HEK293 (cell line): ENCODE results near the gene BORCS6.

Experiments
- CTCF ChIA-PET: fragments of 350-600 bp; formaldehyde crosslinking; extraction: SDS; loops from one replicate; lab custom pipeline; 2021; ENCODE audit warnings: antibody characterized with exemption; lab: Yijun Ruan, JAX
- POLR2A ChIA-PET: fragments of 300-600 bp; formaldehyde crosslinking; extraction: SDS; loops from one replicate; lab custom pipeline; 2020; ENCODE audit warnings: antibody characterized with exemption, inconsistent platforms; lab: Yijun Ruan, JAX
- H3K27ac ChIP-seq: fragments of 200-500 bp; sonication (Bioruptor generic); 2 replicates; pipeline ENCODE4 v1.5.1; 2014; ENCODE audit warnings: low read depth, low read length, control low read depth, inconsistent platforms; ENCODE audit errors: extremely low read depth
- H3K36me3 ChIP-seq, 2 experiments: fragments of 200-500 bp in 1 of 2; sonication (Bioruptor generic) in 1 of 2; 1 replicate in 1 of 2; 2 replicates in 1 of 2; pipeline ENCODE4 v1.5.1; 2014 to 2017; ENCODE audit warnings: inconsistent platforms in 2 of 2, low read length in 2 of 2; ENCODE audit not compliant: control insufficient read depth in 2 of 2, insufficient read depth in 1 of 2
- H3K4me1 ChIP-seq: fragments of 200-500 bp; sonication (Bioruptor generic); 2 replicates; pipeline ENCODE4 v1.5.1; 2014; ENCODE audit warnings: mild to moderate bottlenecking, low read length, inconsistent platforms; ENCODE audit not compliant: control insufficient read depth, insufficient read depth
- H3K4me3 ChIP-seq: 2 replicates; pipeline ENCODE4 v1.5.1; 2011; ENCODE audit warnings: low read depth, mild to moderate bottlenecking, control low read depth, low read length, moderate library complexity
- H3K9me3 ChIP-seq: fragments of 200-500 bp; sonication (Bioruptor generic); 2 replicates; pipeline ENCODE4 v1.5.1; 2014; ENCODE audit warnings: low read depth, low read length, inconsistent platforms; ENCODE audit not compliant: control insufficient read depth, insufficient read depth
- GFI1B ChIP-seq: fragments of 450-650 bp; formaldehyde crosslinking; IDR thresholded peaks from 2 replicates; pipeline ENCODE4 v1.5.1; 2016; ENCODE audit warnings: missing biosample characterization, missing genetic modification characterization
- GLIS1 ChIP-seq: fragments of 450-650 bp; formaldehyde crosslinking; IDR thresholded peaks from 2 replicates; pipeline ENCODE4 v1.5.1; 2016; ENCODE audit warnings: missing biosample characterization, missing genetic modification characterization
- KLF8 ChIP-seq: fragments of 450-650 bp; formaldehyde crosslinking; IDR thresholded peaks from 2 replicates; pipeline ENCODE4 v1.5.1; 2016; ENCODE audit warnings: missing biosample characterization, missing genetic modification characterization
- KLF9 ChIP-seq: fragments of 450-650 bp; formaldehyde crosslinking; IDR thresholded peaks from 2 replicates; pipeline ENCODE4 v1.5.1; 2016; ENCODE audit warnings: missing biosample characterization, missing genetic modification characterization, low read depth
- MZF1 ChIP-seq: fragments of 450-650 bp; formaldehyde crosslinking; IDR thresholded peaks from 2 replicates; pipeline ENCODE4 v1.5.1; 2017; ENCODE audit warnings: missing biosample characterization, missing genetic modification characterization, borderline replicate concordance
- SALL2 ChIP-seq: fragments of 450-650 bp; formaldehyde crosslinking; IDR thresholded peaks from 2 replicates; pipeline ENCODE4 v1.5.0; 2017; ENCODE audit warnings: missing biosample characterization, mild to moderate bottlenecking, missing genetic modification characterization, borderline replicate concordance
- SP2 ChIP-seq: fragments of 450-650 bp; formaldehyde crosslinking; IDR thresholded peaks from 2 replicates; pipeline ENCODE4 v1.5.1; 2016; ENCODE audit warnings: missing biosample characterization, missing genetic modification characterization
- ZBTB17 ChIP-seq: fragments of 450-650 bp; formaldehyde crosslinking; IDR thresholded peaks from 2 replicates; pipeline ENCODE4 v1.5.1; 2016; ENCODE audit warnings: missing biosample characterization, missing genetic modification characterization
- ZFP3 ChIP-seq: fragments of 450-650 bp; formaldehyde crosslinking; IDR thresholded peaks from 2 replicates; pipeline ENCODE4 v1.5.1; 2016; ENCODE audit warnings: low read depth, missing biosample characterization, missing genetic modification characterization
- ZNF169 ChIP-seq: fragments of 450-650 bp; formaldehyde crosslinking; IDR thresholded peaks from 2 replicates; pipeline ENCODE4 v1.5.1; 2016; ENCODE audit warnings: missing biosample characterization, missing genetic modification characterization
- ZNF335 ChIP-seq: fragments of 450-650 bp; formaldehyde crosslinking; conservative IDR thresholded peaks from 2 replicates; pipeline ENCODE4 v1.5.1; 2016; ENCODE audit warnings: missing biosample characterization, missing genetic modification characterization
- ZNF391 ChIP-seq: fragments of 450-650 bp; formaldehyde crosslinking; IDR thresholded peaks from 2 replicates; pipeline ENCODE4 v1.5.1; 2016; ENCODE audit warnings: low read depth, missing biosample characterization, missing genetic modification characterization, borderline replicate concordance
- ZNF501 ChIP-seq: fragments of 450-650 bp; formaldehyde crosslinking; IDR thresholded peaks from 2 replicates; pipeline ENCODE4 v1.5.1; 2016; ENCODE audit warnings: missing biosample characterization, missing genetic modification characterization
- ZNF549 ChIP-seq: fragments of 450-650 bp; IDR thresholded peaks from 2 replicates; pipeline ENCODE4 v1.5.1; 2018; ENCODE audit warnings: missing biosample characterization, missing genetic modification characterization, mild to moderate bottlenecking, inconsistent platforms, moderate library complexity
- ZNF600 ChIP-seq: fragments of 450-650 bp; formaldehyde crosslinking; IDR thresholded peaks from 2 replicates; pipeline ENCODE4 v1.5.1; 2016; ENCODE audit warnings: missing biosample characterization, missing genetic modification characterization
- ZNF621 ChIP-seq: fragments of 450-650 bp; formaldehyde crosslinking; IDR thresholded peaks from 2 replicates; pipeline ENCODE4 v1.5.1; 2017; ENCODE audit warnings: missing biosample characterization, missing genetic modification characterization
- ZNF677 ChIP-seq: fragments of 450-650 bp; IDR thresholded peaks from 2 replicates; pipeline ENCODE4 v1.5.0; 2018; ENCODE audit warnings: missing biosample characterization, mild to moderate bottlenecking, missing genetic modification characterization, moderate library complexity
- ZNF785 ChIP-seq: fragments of 450-650 bp; formaldehyde crosslinking; IDR thresholded peaks from 2 replicates; pipeline ENCODE4 v1.5.1; 2016; ENCODE audit warnings: missing biosample characterization, missing genetic modification characterization
- ZNF837 ChIP-seq: fragments of 450-650 bp; formaldehyde crosslinking; IDR thresholded peaks from 2 replicates; pipeline ENCODE4 v1.5.1; 2016; ENCODE audit warnings: missing biosample characterization, missing genetic modification characterization
- ZSCAN30 ChIP-seq: fragments of 450-650 bp; IDR thresholded peaks from 2 replicates; pipeline ENCODE4 v1.5.1; 2018; ENCODE audit warnings: missing biosample characterization, mild to moderate bottlenecking, missing genetic modification characterization, moderate library complexity
- TF ChIP-seq, protein P1 (sequence below): fragments of 450-650 bp; formaldehyde crosslinking; IDR thresholded peaks from 2 replicates; pipeline ENCODE4 v1.5.1; 2017; ENCODE audit warnings: missing biosample characterization, missing genetic modification characterization
- TF ChIP-seq, protein P2 (sequence below): fragments of 450-650 bp; formaldehyde crosslinking; IDR thresholded peaks from 2 replicates; pipeline ENCODE4 v1.5.1; 2016; ENCODE audit warnings: missing biosample characterization, missing genetic modification characterization
- TF ChIP-seq, protein P3 (sequence below): fragments of 450-650 bp; formaldehyde crosslinking; IDR thresholded peaks from 2 replicates; pipeline ENCODE4 v1.5.1; 2017; ENCODE audit warnings: missing biosample characterization, missing genetic modification characterization
- TF ChIP-seq, protein P4 (sequence below): fragments of 450-650 bp; formaldehyde crosslinking; IDR thresholded peaks from 2 replicates; pipeline ENCODE4 v1.5.1; 2016; ENCODE audit warnings: missing biosample characterization, missing genetic modification characterization
- TF ChIP-seq, protein P5 (sequence below): fragments of 450-650 bp; formaldehyde crosslinking; IDR thresholded peaks from 2 replicates; pipeline ENCODE4 v1.5.1; 2017; ENCODE audit warnings: missing biosample characterization, mild to moderate bottlenecking, missing genetic modification characterization, moderate library complexity

BORCS6 gene

DNA sequence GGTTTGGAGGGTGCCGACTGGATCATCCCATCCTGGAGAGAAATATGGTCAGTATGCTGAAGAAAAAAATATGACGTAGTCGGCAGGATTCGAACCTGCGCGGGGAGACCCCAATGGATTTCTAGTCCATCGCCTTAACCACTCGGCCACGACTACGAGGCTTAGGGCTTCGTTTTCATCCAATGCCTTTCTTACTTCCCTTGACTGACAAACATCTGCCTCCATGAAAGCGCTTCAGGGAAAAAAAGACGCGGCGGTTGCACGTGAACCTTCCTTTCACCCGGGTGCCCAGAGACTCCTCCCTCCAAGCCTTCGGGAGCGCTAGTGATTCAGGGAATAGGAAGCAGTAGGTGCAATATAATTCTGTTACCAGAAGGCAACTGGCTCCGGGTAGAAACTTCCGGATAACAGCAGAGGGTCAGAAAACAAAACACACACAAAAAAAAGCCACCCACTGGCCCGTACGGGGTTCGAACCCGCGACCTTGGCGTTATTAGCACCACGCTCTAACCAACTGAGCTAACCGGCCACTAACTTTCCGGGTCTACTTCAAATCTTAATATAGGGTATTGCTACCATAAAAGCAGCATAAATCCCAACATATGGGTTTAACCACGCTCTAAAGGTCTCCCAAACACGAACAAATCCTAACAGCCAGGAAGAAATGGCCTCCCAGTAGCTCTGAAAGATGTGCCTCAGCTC lies 36.7 kb upstream of the BORCS6 start (continued):
- TF ChIP-seq ZNF501 (tag by site-specific recombination) (peak; percentile 78), ZNF677 (tag by site-specific recombination) (0 out of 2 replicates have a peak, but pooled peaks have one; percentile 19), ZNF549 (tag by site-specific recombination) (no peak)
- TF ChIP-seq, protein P1, sequence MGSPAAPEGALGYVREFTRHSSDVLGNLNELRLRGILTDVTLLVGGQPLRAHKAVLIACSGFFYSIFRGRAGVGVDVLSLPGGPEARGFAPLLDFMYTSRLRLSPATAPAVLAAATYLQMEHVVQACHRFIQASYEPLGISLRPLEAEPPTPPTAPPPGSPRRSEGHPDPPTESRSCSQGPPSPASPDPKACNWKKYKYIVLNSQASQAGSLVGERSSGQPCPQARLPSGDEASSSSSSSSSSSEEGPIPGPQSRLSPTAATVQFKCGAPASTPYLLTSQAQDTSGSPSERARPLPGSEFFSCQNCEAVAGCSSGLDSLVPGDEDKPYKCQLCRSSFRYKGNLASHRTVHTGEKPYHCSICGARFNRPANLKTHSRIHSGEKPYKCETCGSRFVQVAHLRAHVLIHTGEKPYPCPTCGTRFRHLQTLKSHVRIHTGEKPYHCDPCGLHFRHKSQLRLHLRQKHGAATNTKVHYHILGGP: no peak

DNA sequence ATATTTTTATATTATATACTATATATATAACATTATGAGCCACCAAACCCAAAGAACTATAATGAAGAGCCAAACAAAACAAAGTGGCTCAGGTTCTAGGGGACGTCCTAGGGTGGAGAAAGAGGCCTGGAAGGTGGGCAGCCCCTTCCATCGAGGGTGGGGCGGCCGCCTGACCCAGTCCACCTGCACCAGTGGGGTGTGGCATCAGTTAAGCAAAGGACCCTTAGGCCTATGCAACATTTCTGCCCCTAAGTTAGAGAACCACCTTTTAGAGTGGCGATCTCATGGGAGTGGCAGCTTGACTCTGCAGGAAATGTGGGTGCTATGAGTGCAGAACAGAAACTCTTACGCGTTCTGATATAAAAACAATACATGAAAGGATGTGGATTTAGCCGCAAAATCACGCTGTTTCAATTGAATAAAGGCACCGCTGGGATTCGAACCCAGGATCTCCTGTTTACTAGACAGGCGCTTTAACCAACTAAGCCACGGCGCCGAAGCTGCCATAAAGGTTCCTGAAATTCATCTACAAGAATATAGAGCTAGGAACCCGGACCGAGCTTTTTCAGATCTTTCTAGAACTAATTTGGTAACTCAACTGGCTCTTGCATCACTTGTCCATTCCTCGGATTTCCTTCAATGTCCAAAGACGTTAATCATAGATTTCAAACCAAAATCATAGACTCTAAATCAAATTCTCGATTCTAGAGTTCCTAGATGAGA lies 36.0 kb upstream of the BORCS6 start:
- peaks cover 22 to 40% of the 10 kb centered on the region in 2 experiments for H3K36me3 ChIP-seq
- CTCF ChIA-PET: interaction anchor here (0.6 to 2.1 kb wide), 10 partner anchors 13 to 172 kb away, joined by 3 to 8 read pairs (median 4); partner anchors contain the start of gene ALOXE3
- peak overlapping the region; percentile 78 for H3K27ac ChIP-seq
- peaks cover 12% of the 10 kb centered on the region for H3K4me1 ChIP-seq
- peak overlapping the region; percentile 44 for H3K4me3 ChIP-seq
- H3K9me3 ChIP-seq: no peaks in the 10 kb centered on the region
- POLR2A ChIA-PET: interaction anchor here (0.8 to 9.6 kb wide), 7 partner anchors 17 to 107 kb away, joined by 3 to 218 read pairs (median 32); partner anchors contain the start of genes ALOXE3, AURKB, BORCS6 and CTC1
- 0 out of 2 replicates have a peak, but pooled peaks have one; percentile 25 for TF ChIP-seq ZNF391 (tag by site-specific recombination)
- no peak; the same call in 1 of the 2 replicates for TF ChIP-seq ZNF837 (tag by site-specific recombination)
- peak; percentile 70 for TF ChIP-seq ZSCAN30
- no peak for TF ChIP-seq ZFP3
- TF ChIP-seq, protein P2, sequence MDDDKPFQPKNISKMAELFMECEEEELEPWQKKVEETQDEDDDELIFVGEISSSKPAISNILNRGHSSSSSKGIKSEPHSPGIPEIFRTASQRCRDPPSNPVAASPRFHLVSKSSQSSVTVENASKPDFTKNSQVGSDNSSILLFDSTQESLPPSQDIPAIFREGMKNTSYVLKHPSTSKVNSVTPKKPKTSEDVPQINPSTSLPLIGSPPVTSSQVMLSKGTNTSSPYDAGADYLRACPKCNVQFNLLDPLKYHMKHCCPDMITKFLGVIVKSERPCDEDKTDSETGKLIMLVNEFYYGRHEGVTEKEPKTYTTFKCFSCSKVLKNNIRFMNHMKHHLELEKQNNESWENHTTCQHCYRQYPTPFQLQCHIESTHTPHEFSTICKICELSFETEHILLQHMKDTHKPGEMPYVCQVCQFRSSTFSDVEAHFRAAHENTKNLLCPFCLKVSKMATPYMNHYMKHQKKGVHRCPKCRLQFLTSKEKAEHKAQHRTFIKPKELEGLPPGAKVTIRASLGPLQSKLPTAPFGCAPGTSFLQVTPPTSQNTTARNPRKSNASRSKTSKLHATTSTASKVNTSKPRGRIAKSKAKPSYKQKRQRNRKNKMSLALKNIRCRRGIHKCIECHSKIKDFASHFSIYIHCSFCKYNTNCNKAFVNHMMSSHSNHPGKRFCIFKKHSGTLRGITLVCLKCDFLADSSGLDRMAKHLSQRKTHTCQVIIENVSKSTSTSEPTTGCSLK (tag by site-specific recombination): no peak
- TF ChIP-seq MZF1 (tag by site-specific recombination): 0 out of 2 replicates have a peak, but pooled peaks have one; percentile 4
- TF ChIP-seq, protein P3, sequence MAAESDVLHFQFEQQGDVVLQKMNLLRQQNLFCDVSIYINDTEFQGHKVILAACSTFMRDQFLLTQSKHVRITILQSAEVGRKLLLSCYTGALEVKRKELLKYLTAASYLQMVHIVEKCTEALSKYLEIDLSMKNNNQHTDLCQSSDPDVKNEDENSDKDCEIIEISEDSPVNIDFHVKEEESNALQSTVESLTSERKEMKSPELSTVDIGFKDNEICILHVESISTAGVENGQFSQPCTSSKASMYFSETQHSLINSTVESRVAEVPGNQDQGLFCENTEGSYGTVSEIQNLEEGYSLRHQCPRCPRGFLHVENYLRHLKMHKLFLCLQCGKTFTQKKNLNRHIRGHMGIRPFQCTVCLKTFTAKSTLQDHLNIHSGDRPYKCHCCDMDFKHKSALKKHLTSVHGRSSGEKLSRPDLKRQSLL (tag by site-specific recombination): peak; percentile 80
- TF ChIP-seq KLF9: 0 out of 2 replicates have a peak, but pooled peaks have one; percentile 35
- TF ChIP-seq, protein P4, sequence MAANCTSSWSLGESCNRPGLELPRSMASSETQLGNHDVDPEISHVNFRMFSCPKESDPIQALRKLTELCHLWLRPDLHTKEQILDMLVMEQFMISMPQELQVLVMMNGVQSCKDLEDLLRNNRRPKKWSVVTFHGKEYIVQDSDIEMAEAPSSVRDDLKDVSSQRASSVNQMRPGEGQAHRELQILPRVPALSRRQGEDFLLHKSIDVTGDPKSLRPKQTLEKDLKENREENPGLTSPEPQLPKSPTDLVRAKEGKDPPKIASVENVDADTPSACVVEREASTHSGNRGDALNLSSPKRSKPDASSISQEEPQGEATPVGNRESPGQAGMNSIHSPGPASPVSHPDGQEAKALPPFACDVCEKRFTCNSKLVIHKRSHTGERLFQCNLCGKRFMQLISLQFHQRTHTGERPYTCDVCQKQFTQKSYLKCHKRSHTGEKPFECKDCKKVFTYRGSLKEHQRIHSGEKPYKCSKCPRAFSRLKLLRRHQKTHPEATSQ: 0 out of 2 replicates have a peak, but pooled peaks have one; percentile 13
- no peak for TF ChIP-seq GLIS1 (tag by site-specific recombination)
- no peak for TF ChIP-seq ZNF785
- no peak for TF ChIP-seq ZNF169 (tag by site-specific recombination)
- peak; percentile 99 for TF ChIP-seq ZNF600 (tag by site-specific recombination)
- TF ChIP-seq GFI1B (tag by site-specific recombination): peak; percentile 40; the same call in 1 of the 2 replicates
- TF ChIP-seq, protein P5, sequence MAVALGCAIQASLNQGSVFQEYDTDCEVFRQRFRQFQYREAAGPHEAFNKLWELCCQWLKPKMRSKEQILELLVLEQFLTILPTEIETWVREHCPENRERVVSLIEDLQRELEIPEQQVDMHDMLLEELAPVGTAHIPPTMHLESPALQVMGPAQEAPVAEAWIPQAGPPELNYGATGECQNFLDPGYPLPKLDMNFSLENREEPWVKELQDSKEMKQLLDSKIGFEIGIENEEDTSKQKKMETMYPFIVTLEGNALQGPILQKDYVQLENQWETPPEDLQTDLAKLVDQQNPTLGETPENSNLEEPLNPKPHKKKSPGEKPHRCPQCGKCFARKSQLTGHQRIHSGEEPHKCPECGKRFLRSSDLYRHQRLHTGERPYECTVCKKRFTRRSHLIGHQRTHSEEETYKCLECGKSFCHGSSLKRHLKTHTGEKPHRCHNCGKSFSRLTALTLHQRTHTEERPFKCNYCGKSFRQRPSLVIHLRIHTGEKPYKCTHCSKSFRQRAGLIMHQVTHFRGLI: peak; percentile 44; the same call in 1 of the 2 replicates
- no peak for TF ChIP-seq SP2 (tag by site-specific recombination)
- TF ChIP-seq ZNF621 (tag by site-specific recombination): no peak
- TF ChIP-seq KLF8 (tag by site-specific recombination): peak; percentile 29; the same call in 1 of the 2 replicates
- peak; percentile 48 for TF ChIP-seq ZNF335 (tag by site-specific recombination)
- no peak for TF ChIP-seq SALL2 (tag by site-specific recombination)
- TF ChIP-seq ZBTB17 (tag by site-specific recombination): peak; percentile 86; the same call in 1 of the 2 replicates
